Glutamatergic neuron (in vitro differentiated cells): ENCODE measurements around the gene GGN. TPM values are rescaled to one million over a fixed set of nuclear protein-coding genes. Genes with fewer than 3 reads are reported as not detected.
A peak's percentile ranks its signal among the peaks of the same experiment; 100 is the strongest.

Experiments used
- DNase-seq: peaks from one replicate; pipeline ENCODE4 v3.0.0; 2022
- H3K27ac Mint-ChIP-seq: one replicate; pipeline ENCODE4 v1.8.0; 2020; ENCODE audit warnings: mild to moderate bottlenecking, mixed read lengths, inconsistent platforms; ENCODE audit not compliant: unreplicated experiment
- H3K27me3 Mint-ChIP-seq: one replicate; pipeline ENCODE4 v1.8.0; 2020; ENCODE audit warnings: mild to moderate bottlenecking, moderate library complexity, mixed read lengths, inconsistent platforms; ENCODE audit not compliant: unreplicated experiment
- H3K36me3 Mint-ChIP-seq: one replicate; pipeline ENCODE4 v1.8.0; 2020; ENCODE audit warnings: mild to moderate bottlenecking, mixed read lengths, inconsistent platforms; ENCODE audit not compliant: unreplicated experiment
- H3K4me1 Mint-ChIP-seq: one replicate; pipeline ENCODE4 v1.8.0; 2020; ENCODE audit warnings: mild to moderate bottlenecking, low read depth, mixed read lengths, inconsistent platforms; ENCODE audit not compliant: unreplicated experiment
- H3K4me3 Mint-ChIP-seq: one replicate; pipeline ENCODE4 v1.8.0; 2020; ENCODE audit warnings: mild to moderate bottlenecking, mixed read lengths, inconsistent platforms; ENCODE audit not compliant: unreplicated experiment
- H3K9me3 Mint-ChIP-seq: one replicate; pipeline ENCODE4 v1.8.0; 2020; ENCODE audit warnings: mild to moderate bottlenecking, moderate library complexity, mixed read lengths, inconsistent platforms; ENCODE audit not compliant: unreplicated experiment
- total RNA-seq: library from RNA; stranded (reverse); fragmentation: NEBNext Ultra II Directional; extraction: Animal tissue kit (Norgen Biotek cat#: 25700); gene quantifications from one replicate; pipeline ENCODE4 v1.2.1, GENCODE V29; 2021; ENCODE audit not compliant: unreplicated experiment
- TF ChIP-seq, protein P1 (sequence below): fragments of 200-600 bp; sonication (generic); IDR thresholded peaks from one replicate; pipeline ENCODE4 v1.5.0; 2021; ENCODE audit not compliant: partially characterized antibody, unreplicated experiment

The GGN gene
- total RNA-seq, 1 donor from 2014 or later, result 2.0 TPM

DNA sequence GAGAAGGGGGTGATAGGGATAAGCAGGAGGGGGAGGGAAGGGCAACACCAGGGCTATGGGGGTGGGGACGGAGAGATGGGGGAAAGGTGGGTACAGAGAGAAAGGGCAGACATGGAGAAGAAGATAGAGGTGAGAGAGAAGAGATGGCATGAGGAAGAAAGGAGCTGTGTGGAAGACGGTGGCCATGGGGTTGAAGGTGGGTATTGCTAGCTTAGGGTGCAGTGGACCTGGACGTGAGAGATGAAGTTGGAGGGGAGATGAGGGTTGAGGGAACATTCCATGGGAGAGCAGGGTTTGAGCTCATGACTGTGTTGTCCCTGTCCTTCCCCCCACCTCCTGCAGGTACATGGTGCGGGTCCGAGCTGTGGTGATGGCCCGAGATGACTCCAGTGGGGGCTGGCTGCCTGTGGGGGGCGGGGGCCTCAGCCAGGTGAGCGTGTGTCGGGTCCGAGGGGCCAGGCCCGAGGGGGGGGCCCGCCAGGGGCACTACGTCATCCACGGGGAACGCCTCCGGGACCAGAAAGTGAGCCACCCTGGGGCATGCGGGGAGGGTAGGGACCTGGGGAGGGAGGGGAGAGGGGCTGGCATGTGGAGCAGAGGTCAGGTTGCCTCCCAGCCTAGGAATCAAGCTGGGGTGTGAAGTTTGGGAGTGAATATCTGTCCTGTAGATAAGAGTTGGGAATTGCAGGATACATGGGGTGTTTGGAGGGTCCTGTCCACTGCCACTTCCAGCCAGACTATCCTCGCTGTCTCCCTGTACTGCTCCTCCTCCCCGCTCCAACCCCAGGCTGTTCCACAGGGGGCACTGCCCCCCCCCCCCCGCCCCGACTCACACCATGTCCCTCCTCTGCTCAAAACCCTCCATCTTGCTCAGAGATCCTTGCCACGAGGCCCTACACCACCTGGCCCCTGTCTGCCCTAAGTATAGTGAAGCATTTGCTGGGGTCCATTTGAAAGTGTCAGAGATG lies 2.4 kb upstream of the GGN start:
- TF ChIP-seq, protein P1, sequence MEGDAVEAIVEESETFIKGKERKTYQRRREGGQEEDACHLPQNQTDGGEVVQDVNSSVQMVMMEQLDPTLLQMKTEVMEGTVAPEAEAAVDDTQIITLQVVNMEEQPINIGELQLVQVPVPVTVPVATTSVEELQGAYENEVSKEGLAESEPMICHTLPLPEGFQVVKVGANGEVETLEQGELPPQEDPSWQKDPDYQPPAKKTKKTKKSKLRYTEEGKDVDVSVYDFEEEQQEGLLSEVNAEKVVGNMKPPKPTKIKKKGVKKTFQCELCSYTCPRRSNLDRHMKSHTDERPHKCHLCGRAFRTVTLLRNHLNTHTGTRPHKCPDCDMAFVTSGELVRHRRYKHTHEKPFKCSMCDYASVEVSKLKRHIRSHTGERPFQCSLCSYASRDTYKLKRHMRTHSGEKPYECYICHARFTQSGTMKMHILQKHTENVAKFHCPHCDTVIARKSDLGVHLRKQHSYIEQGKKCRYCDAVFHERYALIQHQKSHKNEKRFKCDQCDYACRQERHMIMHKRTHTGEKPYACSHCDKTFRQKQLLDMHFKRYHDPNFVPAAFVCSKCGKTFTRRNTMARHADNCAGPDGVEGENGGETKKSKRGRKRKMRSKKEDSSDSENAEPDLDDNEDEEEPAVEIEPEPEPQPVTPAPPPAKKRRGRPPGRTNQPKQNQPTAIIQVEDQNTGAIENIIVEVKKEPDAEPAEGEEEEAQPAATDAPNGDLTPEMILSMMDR, result no peak
- Mint-ChIP-seq H3K36me3 (peaks cover 7% of the 10 kb centered on the region), H3K4me3 (peak overlapping the region; percentile 78), H3K27me3 (peaks cover 29% of the 10 kb centered on the region), H3K27ac (no peak overlapping the region), H3K4me1 (peaks cover 2% of the 10 kb centered on the region), H3K9me3 (peaks cover 7% of the 10 kb centered on the region)
- DNase-seq, result no peak

DNA sequence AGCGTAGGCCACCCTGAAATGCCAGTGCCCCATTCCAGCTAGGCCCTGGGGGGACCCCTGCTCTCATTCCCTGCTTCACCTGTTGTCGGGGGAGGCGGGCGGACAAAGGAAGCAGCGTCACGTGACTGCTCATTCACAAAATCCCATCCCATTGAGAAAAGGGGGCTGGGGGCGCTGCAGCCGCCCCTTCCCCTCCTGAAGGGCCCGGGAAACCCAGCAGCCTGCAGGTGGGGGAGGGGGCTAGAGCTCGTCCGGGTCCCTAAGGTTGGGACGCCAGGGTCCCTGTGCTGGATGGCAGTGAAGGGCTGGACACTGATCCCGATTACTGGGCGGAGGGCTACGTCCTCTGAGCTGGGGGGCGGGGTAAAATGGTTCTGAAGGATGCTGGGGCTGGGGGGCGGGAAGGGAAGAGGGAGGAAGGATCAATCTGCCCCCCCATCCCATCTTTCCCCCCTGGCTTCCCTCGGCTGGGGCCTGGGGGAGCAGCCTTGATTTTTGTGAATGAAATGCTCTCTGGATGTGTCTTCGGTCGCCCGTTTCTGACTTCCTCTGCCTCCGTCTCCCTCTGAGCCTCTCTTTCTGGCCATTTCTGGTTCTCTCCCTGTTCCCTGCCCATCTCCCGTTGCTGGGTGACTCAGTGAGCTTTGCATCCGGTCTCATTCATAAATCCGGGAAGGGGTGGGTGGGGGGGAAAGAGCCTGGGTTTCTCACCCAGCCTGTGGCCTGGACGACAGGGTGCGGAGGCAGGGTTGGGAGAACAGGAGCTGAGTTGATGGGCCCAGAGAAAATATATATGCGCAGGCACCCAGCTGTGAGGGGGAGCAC lies 1.5 kb upstream of the GGN start:
- H3K4me1 Mint-ChIP-seq, result peaks cover 2% of the 10 kb centered on the region
- H3K27me3 Mint-ChIP-seq, result peaks cover 27% of the 10 kb centered on the region
- TF ChIP-seq, protein P1, result no peak
- peak; percentile 50 for DNase-seq
- H3K4me3 Mint-ChIP-seq, result peak overlapping the region; percentile 94
- H3K36me3 Mint-ChIP-seq, result peaks cover 7% of the 10 kb centered on the region
- peak overlapping the region; percentile 71 for H3K27ac Mint-ChIP-seq
- peaks cover 7% of the 10 kb centered on the region for H3K9me3 Mint-ChIP-seq

DNA sequence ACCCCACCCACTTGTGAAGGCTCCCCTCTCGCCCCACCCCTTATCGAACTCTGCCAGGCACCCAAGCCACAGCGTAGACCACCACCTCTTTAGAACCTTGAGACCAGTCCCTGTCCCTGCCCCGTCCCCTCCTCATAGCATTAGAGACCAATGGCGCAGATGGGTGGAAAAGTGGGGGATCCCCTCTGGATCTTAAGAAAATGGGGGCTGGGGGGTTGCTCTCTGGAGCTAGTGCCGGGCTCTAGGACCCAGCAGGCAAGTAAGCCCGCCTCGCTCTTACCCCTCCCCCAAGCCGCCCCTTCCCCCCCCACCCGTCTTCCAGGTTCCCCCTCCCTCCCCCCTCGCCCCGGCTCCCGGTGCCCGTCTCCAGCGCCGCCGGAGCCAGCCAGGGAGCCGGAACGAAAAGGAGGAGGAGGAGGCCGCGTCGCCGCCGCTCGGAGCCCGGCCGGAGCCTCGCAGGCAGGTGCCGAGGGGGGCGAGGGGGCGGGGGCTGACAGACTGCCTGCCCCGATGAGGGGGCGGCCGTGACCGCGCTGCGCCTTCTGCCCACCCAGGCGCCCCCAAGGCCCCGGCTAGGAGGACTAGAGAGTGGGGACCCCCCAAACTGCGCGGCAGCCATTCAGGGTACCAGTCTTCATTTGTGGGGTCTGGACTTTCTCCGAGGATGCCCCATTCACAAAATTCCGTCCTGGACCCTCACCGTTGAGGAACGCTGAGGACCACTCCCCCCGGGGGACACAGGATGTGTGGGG lies 691 bp upstream of the GGN start, which contains the start of gene SPRED3:
TSS of gene SPRED3 (plus strand) at position 349 of the 752 bp plus-strand sequence. CDS start 1,606 bp downstream, outside the sequence.
- Mint-ChIP-seq H3K36me3 (peaks cover 7% of the 10 kb centered on the region), H3K27ac (peak within 1 kb of the TSS; percentile 81), H3K27me3 (peaks cover 25% of the 10 kb centered on the region), H3K4me1 (no peaks in the 10 kb centered on the region), H3K9me3 (peaks cover 4% of the 10 kb centered on the region), H3K4me3 (peak within 1 kb of the TSS; percentile 96)
- DNase-seq, result peak; percentile 70
- TF ChIP-seq, protein P1, result no peak

DNA sequence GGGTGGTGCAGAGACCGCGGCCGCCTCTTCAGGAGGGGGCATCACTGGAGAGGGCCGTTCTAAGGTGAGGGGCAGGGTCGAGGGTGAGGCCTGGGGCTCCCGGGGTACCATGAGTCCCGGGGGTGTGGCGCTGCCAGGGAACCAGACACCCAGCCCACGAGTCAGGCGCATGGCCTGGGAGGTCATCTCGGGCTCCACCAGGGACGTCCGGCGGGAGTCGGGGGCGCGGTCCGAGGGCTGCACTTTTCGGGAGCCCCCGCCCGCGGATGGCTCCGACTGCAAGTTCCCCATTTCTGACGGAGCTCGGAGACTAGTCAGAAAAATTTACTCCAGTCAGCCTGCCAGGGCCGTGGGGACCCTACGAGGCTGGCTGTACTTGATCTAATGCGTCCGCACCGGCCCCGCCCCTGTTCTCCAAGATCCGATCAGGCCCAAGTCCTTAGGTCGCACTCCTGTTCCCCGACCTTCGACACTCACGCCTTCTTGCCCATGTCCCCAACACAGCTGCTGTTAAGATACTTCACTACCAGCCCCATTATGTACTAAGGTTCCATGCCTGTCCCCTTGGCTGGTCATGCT lies 774 bp downstream of the GGN start:
- H3K36me3 Mint-ChIP-seq, result no peaks in the 10 kb centered on the region
- H3K4me3 Mint-ChIP-seq, result peak overlapping the region; percentile 84
- peaks cover 4% of the 10 kb centered on the region for H3K9me3 Mint-ChIP-seq
- no peak overlapping the region for H3K27ac Mint-ChIP-seq
- DNase-seq, result no peak
- no peaks in the 10 kb centered on the region for H3K4me1 Mint-ChIP-seq
- H3K27me3 Mint-ChIP-seq, result peaks cover 20% of the 10 kb centered on the region
- TF ChIP-seq, protein P1, result no peak
